Left ventricle myocardium inferior (tissue), 1 donor: Measurements from ENCODE around the gene TSTD2. TPM values are rescaled to one million over a fixed set of nuclear protein-coding genes. Genes with fewer than 3 reads are reported as not detected.
"Not testable (repeated sequence)": the region's sequence is repeated elsewhere in the genome, so short reads cannot be mapped to it uniquely, and the experiment has no call there.

Source experiments
- DNase-seq: peaks from one replicate; pipeline ENCODE4 v3.0.0-alpha.2; 2020
- H3K27ac ChIP-seq: fragments of 200-600 bp; replicated peaks from 2 replicates; pipeline ENCODE4 v1.8.0; 2021
- H3K27me3 ChIP-seq: fragments of 200-600 bp; 2 replicates; pipeline ENCODE4 v1.8.0; 2021; ENCODE audit warnings: low read depth
- H3K36me3 ChIP-seq: fragments of 200-600 bp; 2 replicates; pipeline ENCODE4 v1.8.0; 2021
- H3K4me1 ChIP-seq: fragments of 200-600 bp; 2 replicates; pipeline ENCODE4 v1.8.0; 2021
- H3K4me3 ChIP-seq: fragments of 200-600 bp; 2 replicates; pipeline ENCODE4 v1.8.0; 2021; ENCODE audit warnings: mild to moderate bottlenecking, moderate library complexity
- H3K9me3 ChIP-seq: fragments of 200-600 bp; replicated peaks from 2 replicates; pipeline ENCODE4 v1.8.0; 2021
- intact Hi-C: fragments of 100-400 bp; cut with micrococcal nuclease; formaldehyde crosslinking; loops from one replicate; pipeline ENCODE4 v1.11.0; 2022
- total RNA-seq: library from RNA; stranded (reverse); fragmentation: NEBNext Ultra II Directional; extraction: Animal tissue kit (Norgen Biotek cat#: 25700); gene quantifications from one replicate; pipeline ENCODE4 v1.2.1, GENCODE V29; 2021
- TF ChIP-seq, protein P1 (sequence below): fragments of 200-600 bp; IDR thresholded peaks from 2 replicates; pipeline ENCODE4 v1.8.0; 2021; ENCODE audit warnings: antibody characterized with exemption, mild to moderate bottlenecking, borderline replicate concordance
- donor health status: DM: no; HTN: yes; CAD: no; lungs with severe emphysema.

TSTD2 gene
- total RNA-seq, 1 donor from 2014 or later: 24.5 TPM

DNA sequence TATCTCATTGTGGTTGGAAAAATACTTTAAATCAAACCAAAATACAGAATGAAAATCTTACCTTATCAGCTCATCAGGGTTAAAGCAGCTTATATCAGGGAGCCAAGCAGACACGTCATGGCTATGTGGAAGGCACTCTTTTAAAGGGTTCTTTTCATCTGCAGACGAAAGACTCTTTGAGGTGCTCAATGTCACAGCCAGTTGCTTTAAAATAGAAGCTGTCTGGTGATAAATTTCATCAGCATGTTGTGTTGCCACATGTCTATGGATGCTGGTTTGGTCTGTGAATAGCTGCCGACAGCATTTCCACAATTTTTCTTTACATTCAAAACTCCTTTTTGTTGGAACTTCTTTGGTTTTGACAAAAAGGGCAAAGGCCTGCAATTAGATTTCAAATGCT lies 7.5 kb downstream of the TSTD2 start:
- intact Hi-C loops: no loop called here
- Histone ChIP-seq H3K27me3 (no peaks in the 10 kb centered on the region), H3K9me3 (no peaks in the 10 kb centered on the region), H3K36me3 (peaks cover 48% of the 10 kb centered on the region), H3K27ac (peak overlapping the region; percentile 76), H3K4me3 (peak overlapping the region; percentile 56), H3K4me1 (peaks cover 82% of the 10 kb centered on the region)
- no peak for DNase-seq
- TF ChIP-seq, protein P1, sequence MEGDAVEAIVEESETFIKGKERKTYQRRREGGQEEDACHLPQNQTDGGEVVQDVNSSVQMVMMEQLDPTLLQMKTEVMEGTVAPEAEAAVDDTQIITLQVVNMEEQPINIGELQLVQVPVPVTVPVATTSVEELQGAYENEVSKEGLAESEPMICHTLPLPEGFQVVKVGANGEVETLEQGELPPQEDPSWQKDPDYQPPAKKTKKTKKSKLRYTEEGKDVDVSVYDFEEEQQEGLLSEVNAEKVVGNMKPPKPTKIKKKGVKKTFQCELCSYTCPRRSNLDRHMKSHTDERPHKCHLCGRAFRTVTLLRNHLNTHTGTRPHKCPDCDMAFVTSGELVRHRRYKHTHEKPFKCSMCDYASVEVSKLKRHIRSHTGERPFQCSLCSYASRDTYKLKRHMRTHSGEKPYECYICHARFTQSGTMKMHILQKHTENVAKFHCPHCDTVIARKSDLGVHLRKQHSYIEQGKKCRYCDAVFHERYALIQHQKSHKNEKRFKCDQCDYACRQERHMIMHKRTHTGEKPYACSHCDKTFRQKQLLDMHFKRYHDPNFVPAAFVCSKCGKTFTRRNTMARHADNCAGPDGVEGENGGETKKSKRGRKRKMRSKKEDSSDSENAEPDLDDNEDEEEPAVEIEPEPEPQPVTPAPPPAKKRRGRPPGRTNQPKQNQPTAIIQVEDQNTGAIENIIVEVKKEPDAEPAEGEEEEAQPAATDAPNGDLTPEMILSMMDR: no peak

DNA sequence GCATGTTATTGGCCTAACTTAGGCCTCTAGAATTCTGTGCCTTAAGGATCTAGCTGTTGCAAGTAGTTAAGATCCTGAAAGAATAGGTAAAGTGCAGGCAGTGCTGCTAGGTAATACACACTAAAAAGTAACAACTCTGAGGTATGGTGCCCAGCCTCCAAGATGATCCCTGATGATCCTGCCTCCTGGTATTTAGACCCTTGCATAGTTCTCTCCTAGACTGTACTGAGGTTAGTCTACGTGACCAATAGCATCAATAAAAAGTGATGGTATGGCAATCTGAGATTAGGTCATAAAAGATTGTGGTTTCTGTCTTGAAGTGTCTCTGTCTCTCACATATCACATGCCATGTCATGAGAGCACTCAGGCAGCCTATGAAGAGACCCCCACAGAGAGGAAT lies 9.2 kb downstream of the TSTD2 start:
- TF ChIP-seq, protein P1: no peak
- intact Hi-C loops: no loop called here
- Histone ChIP-seq H3K27me3 (no peaks in the 10 kb centered on the region), H3K4me1 (peaks cover 72% of the 10 kb centered on the region), H3K36me3 (peaks cover 56% of the 10 kb centered on the region), H3K27ac (peak overlapping the region; percentile 76), H3K9me3 (no peaks in the 10 kb centered on the region), H3K4me3 (peak overlapping the region; percentile 56)
- DNase-seq: no peak

DNA sequence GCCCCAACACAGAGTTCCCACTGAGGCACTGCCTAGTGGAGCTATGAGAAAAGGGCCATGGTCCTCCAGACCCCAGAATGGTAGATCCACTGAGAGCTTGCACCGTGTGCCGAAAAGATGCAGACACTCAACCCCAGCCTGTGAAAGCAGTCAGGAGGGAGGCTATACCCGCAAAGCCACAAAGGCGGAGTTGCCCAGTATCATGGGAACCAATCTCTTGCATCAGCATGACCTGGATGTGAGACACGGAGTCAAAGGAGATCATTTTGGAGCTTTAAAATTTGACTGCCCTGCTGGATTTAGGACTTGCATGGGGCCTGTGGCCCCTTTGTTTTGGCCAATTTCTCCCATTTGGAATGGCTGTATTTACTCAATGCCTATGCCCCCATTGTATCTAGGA lies 10.7 kb downstream of the TSTD2 start:
- Histone ChIP-seq H3K4me1 (peaks cover 58% of the 10 kb centered on the region), H3K36me3 (peaks cover 70% of the 10 kb centered on the region)
- H3K4me3 ChIP-seq, H3K27me3 ChIP-seq, H3K9me3 ChIP-seq, DNase-seq, intact Hi-C loops, H3K27ac ChIP-seq: not testable (repeated sequence)

DNA sequence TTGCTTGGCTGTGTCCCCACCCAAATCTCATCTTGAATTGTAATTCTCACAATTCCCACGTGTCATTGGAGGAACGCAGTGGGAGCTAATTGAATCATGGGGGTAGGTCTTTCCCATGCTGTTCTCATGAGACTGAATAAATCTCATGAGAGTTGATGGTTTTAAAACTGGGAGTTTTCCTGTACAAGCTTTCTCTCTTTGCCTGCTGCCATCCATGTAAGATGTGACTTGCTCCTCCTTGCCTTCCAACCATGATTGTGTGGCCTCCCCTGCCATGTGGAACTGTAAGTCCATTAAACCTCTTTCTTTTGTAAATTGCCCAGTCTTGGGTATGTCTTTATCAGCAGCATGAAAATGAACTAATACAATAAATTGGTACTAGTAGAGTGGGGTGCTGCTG lies 13.1 kb downstream of the TSTD2 start:
- intact Hi-C loops, H3K4me3 ChIP-seq, H3K27ac ChIP-seq, H3K9me3 ChIP-seq, H3K27me3 ChIP-seq, DNase-seq: not testable (repeated sequence)
- peaks cover 47% of the 10 kb centered on the region for H3K4me1 ChIP-seq
- peaks cover 81% of the 10 kb centered on the region for H3K36me3 ChIP-seq

DNA sequence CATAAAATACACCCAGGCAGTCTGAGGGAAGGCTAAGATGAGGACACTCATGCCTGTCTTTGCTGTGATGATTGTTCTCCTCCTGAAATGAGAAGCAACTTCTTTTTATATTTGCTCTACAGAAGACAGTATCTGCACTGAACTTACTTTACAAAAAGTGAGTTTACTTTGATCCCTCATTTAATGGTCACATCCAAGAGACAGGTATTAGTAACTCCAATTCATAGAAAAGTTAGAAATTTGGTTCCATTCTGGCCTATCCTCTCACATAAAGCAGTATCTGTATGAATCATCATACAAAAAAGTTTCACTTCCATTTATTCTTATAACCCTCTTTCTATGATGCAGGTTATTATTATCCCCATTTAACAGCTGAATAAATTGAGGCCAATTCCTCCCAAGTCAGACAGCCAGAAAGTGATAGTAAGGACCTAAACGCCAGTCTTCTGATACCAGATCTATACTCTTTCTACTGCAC lies 15.2 kb downstream of the TSTD2 start:
- H3K27me3 ChIP-seq: no peaks in the 10 kb centered on the region
- no peak for DNase-seq
- peaks cover 38% of the 10 kb centered on the region for H3K4me1 ChIP-seq
- intact Hi-C loops: loop anchor here (5.0 kb wide), 1 partner anchor 151 kb away; no protein-coding TSS in a partner anchor
- H3K27ac ChIP-seq: no peak overlapping the region
- H3K9me3 ChIP-seq: no peaks in the 10 kb centered on the region
- H3K36me3 ChIP-seq: peaks cover 68% of the 10 kb centered on the region
- no peak overlapping the region for H3K4me3 ChIP-seq
- TF ChIP-seq, protein P1: no peak

DNA sequence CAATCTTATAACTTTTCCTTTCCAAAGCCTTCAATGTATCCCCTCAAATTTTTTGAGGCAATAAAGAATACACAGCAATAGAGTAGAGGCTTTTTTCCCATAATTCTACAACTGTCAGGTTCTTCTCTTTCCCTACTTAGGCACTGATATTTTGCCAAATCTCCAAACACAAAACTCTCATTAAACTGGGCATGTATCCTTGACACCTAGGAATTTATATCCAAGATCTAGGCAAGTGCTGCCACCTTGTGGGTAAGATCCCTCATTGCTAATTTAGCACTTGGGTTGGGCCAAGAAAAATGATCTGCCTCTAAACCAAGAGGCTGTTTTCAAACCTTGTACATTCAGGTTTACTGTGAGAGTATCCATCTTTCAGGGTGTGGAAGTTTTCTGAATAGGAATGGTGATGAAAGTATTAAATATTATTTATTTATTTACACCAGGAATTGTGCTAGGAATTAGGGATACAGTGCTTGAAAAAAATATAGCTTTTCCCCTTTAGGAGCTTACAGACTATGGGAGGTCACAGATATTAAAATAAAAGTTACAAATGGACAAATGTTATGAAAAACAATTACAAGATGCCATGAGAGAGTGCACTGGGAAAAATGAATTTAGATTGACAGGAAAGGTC lies 17.6 kb downstream of the TSTD2 start:
- Histone ChIP-seq H3K4me1 (peaks cover 16% of the 10 kb centered on the region), H3K27ac (peak overlapping the region; percentile 15), H3K9me3 (no peaks in the 10 kb centered on the region), H3K4me3 (no peak overlapping the region), H3K36me3 (peaks cover 68% of the 10 kb centered on the region), H3K27me3 (no peaks in the 10 kb centered on the region)
- TF ChIP-seq, protein P1: peak; percentile 86
- intact Hi-C loops: loop anchor here (5.0 kb wide), 1 partner anchor 148 kb away; no protein-coding TSS in a partner anchor
- no peak for DNase-seq
